ENCODE data around the gene KCNK1. TPM values are rescaled to one million over a fixed set of nuclear protein-coding genes. Genes with fewer than 3 reads are reported as not detected.

The KCNK1 gene
- not detected in 2 replicates for total RNA-seq
- long read RNA-seq, result 0 reads

- H3K9me3 Mint-ChIP-seq (ENCODE audit: unreplicated experiment), result no peaks in the 10 kb centered on the region
- no peak for DNase-seq (ENCODE audit: extremely low spot score, unreplicated experiment)
- no peak within 1 kb of the TSS for H3K27ac Mint-ChIP-seq (ENCODE audit: unreplicated experiment)
- peaks cover 43% of the 10 kb centered on the region for H3K27me3 Mint-ChIP-seq (ENCODE audit: unreplicated experiment)
- TF ChIP-seq CTCF (IDR thresholded peaks at IDR 0.05), result no peak
- no peaks in the 10 kb centered on the region for H3K36me3 Mint-ChIP-seq (ENCODE audit: unreplicated experiment)
- peaks cover 9% of the 10 kb centered on the region for H3K4me1 Mint-ChIP-seq (ENCODE audit: unreplicated experiment)
- H3K4me3 Mint-ChIP-seq (ENCODE audit: unreplicated experiment), result peak within 1 kb of the TSS; percentile 77
Observed at GRCh38 chr1:233613252-233614172, at the start of gene KCNK1. Gene KCNK1, plus strand, starts transcription at chr1:233614106. Its CDS starts 66 bp downstream, at chr1:233614172.

- peaks cover 46% of the 10 kb centered on the region for H3K9me3 Mint-ChIP-seq (ENCODE audit: unreplicated experiment)
- no peaks in the 10 kb centered on the region for H3K36me3 Mint-ChIP-seq (ENCODE audit: unreplicated experiment)
- no peak overlapping the region for H3K4me3 Mint-ChIP-seq (ENCODE audit: unreplicated experiment)
- no peak for TF ChIP-seq CTCF (IDR thresholded peaks at IDR 0.05)
- no peaks in the 10 kb centered on the region for H3K4me1 Mint-ChIP-seq (ENCODE audit: unreplicated experiment)
- no peak overlapping the region for H3K27ac Mint-ChIP-seq (ENCODE audit: unreplicated experiment)
- DNase-seq (ENCODE audit: extremely low spot score, unreplicated experiment), result no peak
- H3K27me3 Mint-ChIP-seq (ENCODE audit: unreplicated experiment), result no peaks in the 10 kb centered on the region
Observed at GRCh38 chr1:233565313-233565712, 48.6 kb upstream of the KCNK1 start.

- DNase-seq (ENCODE audit: extremely low spot score, unreplicated experiment), result no peak
- Mint-ChIP-seq H3K36me3 (ENCODE audit: unreplicated experiment) (no peaks in the 10 kb centered on the region), H3K4me1 (ENCODE audit: unreplicated experiment) (no peaks in the 10 kb centered on the region), H3K27ac (ENCODE audit: unreplicated experiment) (no peak overlapping the region), H3K9me3 (ENCODE audit: unreplicated experiment) (peaks cover 37% of the 10 kb centered on the region), H3K27me3 (ENCODE audit: unreplicated experiment) (no peaks in the 10 kb centered on the region), H3K4me3 (ENCODE audit: unreplicated experiment) (no peak overlapping the region)
- no peak for TF ChIP-seq CTCF (IDR thresholded peaks at IDR 0.05)
Observed at GRCh38 chr1:233566886-233567285, 47.0 kb upstream of the KCNK1 start.

- no peaks in the 10 kb centered on the region for H3K4me1 Mint-ChIP-seq (ENCODE audit: unreplicated experiment)
- no peak for DNase-seq (ENCODE audit: extremely low spot score, unreplicated experiment)
- peaks cover 13% of the 10 kb centered on the region for H3K9me3 Mint-ChIP-seq (ENCODE audit: unreplicated experiment)
- H3K27me3 Mint-ChIP-seq (ENCODE audit: unreplicated experiment), result no peaks in the 10 kb centered on the region
- no peaks in the 10 kb centered on the region for H3K36me3 Mint-ChIP-seq (ENCODE audit: unreplicated experiment)
- TF ChIP-seq CTCF (IDR thresholded peaks at IDR 0.05), result no peak
- H3K27ac Mint-ChIP-seq (ENCODE audit: unreplicated experiment), result no peak overlapping the region
- no peak overlapping the region for H3K4me3 Mint-ChIP-seq (ENCODE audit: unreplicated experiment)
Observed at GRCh38 chr1:233569636-233570035, 44.3 kb upstream of the KCNK1 start.

GRCh38 chr1:233570216-233570615, 43.7 kb upstream of the KCNK1 start:
- H3K4me1 Mint-ChIP-seq (ENCODE audit: unreplicated experiment), result no peaks in the 10 kb centered on the region
- no peaks in the 10 kb centered on the region for H3K36me3 Mint-ChIP-seq (ENCODE audit: unreplicated experiment)
- no peak for TF ChIP-seq CTCF (IDR thresholded peaks at IDR 0.05)
- H3K4me3 Mint-ChIP-seq (ENCODE audit: unreplicated experiment), result no peak overlapping the region
- H3K9me3 Mint-ChIP-seq (ENCODE audit: unreplicated experiment), result peaks cover 12% of the 10 kb centered on the region
- DNase-seq (ENCODE audit: extremely low spot score, unreplicated experiment), result no peak
- no peaks in the 10 kb centered on the region for H3K27me3 Mint-ChIP-seq (ENCODE audit: unreplicated experiment)
- H3K27ac Mint-ChIP-seq (ENCODE audit: unreplicated experiment), result no peak overlapping the region
